ENCODE data around the gene SPDYC.
"Not testable (repeated sequence)": the region's sequence is repeated elsewhere in the genome, so short reads cannot be mapped to it uniquely, and the experiment has no call there.

The SPDYC gene

DNA sequence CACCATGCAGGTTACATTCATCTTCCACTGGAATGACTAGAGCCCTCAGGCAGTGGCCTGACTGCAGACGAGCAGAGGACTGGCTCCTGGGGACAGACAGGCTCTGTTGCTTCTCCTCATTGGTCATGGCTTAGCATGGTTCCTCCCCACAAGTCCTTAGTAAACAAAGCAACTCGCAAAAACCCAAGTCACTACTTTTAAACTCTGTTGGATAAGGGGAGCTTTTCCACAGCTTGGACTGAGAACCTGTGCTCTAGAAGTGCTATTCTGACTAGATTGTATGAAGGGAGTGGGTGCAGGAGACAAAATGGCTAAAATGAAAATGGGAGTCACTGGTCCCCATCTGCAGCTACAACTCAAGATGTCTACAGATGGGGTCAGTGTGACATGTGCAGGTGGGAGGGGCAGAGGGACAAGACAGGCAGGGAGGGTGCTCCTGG, 4.6 kb downstream of the SPDYC start:
- DNase-seq, result not testable (repeated sequence)

DNA sequence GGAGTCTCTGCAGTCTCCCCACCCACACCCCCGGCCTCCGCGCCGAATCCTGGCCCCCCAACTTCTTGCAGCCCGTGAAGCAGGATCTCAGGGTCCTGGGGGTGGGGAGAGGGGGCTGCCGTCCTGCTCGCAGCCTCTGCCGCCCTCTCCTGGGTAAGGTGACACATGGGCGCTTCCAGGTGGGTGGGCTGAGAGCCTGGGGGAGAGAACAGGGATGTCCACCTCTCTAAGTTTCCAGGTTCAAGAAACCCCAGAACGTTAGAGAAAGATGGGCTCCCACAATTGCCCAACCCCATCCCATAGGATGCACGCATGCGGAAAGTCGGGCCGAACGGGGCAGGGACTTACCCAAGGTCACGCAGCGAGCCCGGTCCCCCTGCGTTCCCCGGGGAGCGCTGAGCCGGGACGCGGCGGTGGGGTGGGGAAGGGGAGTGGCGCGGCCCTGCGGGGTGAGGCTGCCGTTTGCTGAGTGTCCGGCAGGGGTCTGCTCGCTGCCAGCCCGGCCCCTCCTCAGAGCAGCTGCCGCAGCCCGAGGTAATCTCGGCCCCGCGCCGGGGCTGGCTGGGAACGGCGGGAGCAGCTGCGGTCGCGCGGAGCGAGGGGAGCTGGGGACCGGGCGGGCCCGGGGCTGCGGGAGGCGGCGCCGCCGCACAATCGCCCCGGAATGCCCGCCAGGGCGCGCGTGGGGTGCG, 11.0 kb downstream of the SPDYC start:
- no peak for DNase-seq

DNA sequence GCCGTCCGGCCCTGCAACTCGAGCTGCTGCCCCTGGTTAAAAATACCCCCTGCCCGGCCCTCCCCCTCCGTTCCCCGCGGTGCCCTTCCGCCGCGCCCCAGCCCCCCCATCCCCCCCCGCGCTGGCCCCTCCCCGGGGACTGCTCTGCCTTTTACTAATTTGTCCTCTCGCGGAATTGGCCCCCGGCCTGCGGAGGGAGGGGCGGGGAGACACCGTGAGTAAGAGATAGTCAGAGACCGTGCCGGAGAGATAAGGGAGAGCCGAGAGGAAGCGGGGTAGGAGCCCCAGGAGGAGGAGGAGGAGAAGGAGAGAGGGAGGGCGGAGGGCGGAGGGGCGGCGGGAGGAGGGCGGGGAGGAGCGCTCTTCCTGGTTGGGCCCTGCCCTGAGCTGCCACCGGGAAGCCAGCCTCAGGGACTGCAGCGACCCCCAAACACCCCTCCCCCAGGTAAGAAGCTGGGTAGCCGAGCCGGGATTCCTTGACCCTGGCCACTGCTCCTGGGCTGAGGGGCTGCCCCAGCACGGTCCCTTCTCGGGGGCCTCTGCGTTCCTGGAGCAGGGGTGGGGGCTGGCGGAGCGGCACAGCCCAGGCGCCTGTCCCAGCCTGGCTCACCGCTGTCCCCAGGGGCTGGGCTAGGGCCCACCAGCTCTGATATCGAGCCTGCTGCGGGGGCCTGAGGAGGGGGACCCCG, 11.7 kb downstream of the SPDYC start, which contains the start of gene CAPN1:
TSS of gene CAPN1 (plus strand) at position 360 of the 689 bp plus-strand sequence. CDS start 774 bp downstream, outside the sequence.
- no peak for DNase-seq

DNA sequence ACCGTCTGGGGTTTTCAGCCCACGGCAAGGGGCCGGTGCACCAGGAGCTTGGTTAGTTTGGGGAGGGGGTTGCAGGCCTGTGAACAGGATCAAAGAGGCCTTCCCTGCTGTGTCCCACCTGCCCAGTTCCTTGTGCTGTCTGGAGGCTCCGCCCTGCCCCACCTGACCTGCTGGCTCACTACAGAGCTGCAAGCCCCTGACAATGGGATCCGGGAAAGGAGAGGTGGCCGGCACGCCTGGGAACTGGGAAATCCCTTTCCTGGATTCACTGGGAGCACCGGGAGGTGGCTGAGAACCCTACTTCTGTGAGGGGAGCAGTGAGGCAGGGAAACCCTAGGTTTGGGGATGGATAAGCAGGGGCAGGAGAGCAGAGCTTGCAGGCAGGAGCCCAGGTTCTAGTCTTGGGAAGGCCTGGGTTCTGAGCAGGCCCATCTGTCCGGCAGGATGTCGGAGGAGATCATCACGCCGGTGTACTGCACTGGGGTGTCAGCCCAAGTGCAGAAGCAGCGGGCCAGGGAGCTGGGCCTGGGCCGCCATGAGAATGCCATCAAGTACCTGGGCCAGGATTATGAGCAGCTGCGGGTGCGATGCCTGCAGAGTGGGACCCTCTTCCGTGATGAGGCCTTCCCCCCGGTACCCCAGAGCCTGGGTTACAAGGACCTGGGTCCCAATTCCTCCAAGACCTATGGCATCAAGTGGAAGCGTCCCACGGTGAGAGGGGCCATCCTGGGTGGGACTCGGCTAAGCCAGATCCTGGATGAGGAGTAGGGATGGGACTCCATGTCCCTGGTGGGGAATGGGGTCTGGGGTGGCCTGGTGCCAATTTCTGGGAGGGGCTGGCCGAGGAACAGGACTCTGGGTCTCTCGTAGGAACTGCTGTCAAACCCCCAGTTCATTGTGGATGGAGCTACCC, 12.5 kb downstream of the SPDYC start:
- DNase-seq, result no peak

DNA sequence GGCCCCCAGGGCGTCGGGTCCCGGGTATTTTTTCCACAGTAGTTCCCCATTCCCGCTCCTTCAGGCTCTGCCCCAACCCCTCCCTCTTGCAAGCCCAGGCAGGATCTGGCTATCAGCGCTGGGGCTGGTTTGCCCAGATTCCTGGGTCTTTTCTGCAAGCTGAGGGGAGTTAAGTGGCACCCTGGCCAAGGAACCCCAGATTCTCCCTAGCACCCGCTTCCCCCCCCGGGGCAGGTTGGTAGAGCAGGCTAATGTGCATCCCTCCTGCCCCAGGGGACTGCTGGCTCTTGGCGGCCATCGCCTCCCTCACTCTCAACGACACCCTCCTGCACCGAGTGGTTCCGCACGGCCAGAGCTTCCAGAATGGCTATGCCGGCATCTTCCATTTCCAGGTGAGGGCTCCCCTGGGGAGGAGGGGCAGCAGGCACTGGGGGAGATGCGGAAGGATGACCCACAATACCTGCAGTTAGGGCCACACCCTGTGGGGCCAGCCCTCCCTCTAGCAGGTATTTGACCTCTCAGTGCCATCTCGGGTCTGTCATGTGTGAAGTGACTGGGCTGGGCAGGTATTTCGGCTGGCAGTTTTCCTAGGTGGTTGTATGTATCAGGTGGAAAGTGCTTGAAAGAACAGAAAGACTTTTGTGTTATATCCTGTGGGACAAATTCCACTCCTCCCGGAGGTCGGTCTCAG, 13.3 kb downstream of the SPDYC start:
- no peak for DNase-seq

DNA sequence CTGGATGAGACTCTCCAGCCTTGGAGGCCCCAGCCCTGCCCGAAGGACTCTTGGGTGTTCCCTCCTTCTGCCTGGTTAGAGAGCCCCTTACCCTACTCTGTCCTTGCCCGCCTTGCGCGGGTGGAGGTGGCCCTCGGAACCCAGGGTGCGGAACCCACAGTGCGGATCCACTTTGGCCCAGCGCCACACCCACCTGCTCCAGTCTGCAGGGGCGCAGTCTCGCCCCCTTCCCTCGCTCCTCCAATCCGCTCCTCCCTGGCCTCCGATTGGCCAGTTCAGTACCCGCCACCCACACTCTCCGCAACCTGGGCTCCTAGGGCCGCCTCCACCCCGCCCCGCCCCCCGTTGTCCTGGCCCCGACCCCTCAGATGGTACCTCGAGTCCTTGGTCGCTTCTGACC, 14.1 kb downstream of the SPDYC start:
- no peak for DNase-seq

DNA sequence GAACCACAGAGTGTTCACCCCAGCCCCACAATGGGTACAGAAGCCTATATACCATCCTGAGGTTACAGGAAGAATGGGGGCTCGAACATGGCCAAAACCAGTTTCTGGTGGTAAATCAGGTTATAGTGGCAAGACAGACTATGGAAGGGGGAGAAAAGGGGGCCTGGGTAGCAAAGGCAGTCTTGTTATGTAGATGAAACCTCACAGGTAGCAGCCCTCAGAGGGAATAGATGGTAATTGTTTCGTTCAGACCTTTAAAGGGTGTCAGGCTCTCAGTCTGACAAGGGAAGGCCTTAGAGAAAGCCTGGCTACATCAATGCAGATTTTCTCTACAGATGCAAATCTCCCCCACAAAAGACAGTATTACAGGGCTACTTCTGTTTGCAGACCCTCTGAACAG, 15.1 kb downstream of the SPDYC start:
- no peak for DNase-seq

DNA sequence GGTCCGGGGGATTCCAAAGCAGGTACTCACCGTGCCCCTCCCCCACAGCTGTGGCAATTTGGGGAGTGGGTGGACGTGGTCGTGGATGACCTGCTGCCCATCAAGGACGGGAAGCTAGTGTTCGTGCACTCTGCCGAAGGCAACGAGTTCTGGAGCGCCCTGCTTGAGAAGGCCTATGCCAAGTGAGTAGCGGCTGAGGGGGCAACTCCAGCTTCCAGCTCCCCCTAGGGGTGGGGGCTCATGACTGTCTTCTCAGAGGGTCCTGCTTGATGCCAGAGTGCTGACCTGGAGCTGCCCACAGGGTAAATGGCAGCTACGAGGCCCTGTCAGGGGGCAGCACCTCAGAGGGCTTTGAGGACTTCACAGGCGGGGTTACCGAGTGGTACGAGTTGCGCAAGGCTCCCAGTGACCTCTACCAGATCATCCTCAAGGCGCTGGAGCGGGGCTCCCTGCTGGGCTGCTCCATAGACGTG, 15.9 kb downstream of the SPDYC start:
- DNase-seq, result no peak

DNA sequence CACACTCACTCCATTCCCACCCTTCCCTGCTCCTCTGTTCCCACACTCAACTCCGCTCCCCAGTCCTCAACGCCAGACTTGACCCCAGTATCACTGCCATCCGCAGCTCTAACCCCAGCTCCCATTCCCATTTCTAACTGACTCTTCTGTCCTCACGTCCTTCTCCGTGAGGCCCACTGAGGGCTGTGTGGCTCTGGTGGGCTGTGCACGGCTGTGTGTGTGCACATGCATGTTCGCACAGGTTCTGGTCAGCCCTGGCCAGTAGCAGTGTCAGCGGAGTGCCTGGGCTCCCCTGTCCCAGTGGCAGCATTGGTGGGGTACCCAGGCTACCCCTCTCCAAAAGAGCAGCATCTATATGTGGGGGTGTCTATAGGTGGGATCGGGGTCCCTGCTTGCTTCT, 16.7 kb downstream of the SPDYC start:
- DNase-seq, result no peak

DNA sequence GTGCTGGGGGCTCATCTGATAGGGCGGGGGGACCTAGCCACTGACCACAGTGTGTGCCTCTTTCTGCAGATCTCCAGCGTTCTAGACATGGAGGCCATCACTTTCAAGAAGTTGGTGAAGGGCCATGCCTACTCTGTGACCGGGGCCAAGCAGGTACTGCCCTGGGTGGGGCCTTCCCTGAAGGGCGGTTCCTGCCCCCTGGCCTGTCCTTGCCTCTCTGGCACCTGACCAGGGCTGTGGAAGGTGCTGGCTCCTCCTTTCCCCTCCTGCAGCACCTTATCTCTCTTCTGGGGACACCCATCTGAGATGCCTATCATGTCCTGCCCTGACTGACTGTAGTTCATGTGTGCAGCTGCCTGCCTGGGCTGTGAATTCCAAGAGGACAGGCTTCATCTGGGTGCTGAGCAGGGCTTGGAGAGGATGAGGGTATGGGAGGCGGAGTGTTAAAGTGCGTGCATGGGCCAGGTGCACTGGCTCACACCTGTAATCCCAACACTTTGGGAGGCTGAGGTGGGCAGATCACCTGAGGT, 17.2 kb downstream of the SPDYC start:
- no peak for DNase-seq

DNA sequence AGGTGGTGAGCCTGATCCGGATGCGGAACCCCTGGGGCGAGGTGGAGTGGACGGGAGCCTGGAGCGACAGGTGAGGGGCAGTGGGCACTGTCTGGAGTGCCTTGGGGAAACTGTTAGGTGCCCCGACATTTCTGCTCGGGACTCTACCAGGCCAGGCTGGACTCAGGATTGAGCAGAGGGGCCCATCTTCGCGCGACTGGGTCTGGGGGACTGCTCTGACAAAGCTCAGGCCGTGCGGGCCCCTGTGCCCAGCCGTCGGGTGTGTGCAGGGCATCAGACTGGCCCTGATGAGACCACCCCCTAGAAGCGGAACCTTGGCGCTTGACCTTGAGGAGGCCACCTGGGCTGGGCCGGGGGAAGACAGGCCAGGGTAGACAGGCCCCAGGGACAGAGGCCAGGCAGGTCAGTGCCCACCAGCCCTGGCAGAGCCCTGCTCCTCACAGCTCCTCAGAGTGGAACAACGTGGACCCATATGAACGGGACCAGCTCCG, 18.0 kb downstream of the SPDYC start:
- DNase-seq, result no peak

DNA sequence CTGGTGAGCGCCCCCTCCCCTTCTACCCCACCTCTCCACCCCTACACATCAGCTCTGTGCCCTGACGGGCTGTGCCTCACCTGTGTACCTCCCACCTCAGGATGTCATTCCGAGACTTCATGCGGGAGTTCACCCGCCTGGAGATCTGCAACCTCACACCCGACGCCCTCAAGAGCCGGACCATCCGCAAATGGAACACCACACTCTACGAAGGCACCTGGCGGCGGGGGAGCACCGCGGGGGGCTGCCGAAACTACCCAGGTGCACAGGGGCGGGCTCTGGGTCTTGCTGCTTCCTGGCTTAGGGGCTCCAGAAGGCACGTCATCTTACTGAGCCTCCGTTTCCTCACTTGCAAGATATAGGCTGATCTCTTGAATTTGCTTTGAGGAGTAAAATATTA, 18.5 kb downstream of the SPDYC start:
- DNase-seq, result no peak

DNA sequence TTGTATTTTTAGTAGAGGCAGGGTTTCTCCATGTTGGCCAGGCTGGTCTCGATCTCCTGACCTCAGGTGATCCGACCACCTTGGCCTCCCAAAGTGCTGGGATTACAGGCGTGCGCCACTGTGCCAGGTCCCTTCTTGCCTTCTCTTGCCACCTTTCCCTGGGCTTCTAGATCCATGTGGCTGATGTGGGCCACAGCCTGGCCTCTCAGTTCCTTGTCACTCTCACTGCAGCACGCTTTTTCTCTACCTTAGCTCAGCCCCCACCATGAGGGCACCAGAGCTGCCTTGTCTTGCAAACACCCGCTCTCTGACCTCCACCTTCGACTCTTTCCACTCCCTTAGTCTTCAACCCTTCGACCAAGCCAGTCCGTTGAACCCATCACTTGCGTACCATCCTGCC, 19.2 kb downstream of the SPDYC start:
- no peak for DNase-seq

DNA sequence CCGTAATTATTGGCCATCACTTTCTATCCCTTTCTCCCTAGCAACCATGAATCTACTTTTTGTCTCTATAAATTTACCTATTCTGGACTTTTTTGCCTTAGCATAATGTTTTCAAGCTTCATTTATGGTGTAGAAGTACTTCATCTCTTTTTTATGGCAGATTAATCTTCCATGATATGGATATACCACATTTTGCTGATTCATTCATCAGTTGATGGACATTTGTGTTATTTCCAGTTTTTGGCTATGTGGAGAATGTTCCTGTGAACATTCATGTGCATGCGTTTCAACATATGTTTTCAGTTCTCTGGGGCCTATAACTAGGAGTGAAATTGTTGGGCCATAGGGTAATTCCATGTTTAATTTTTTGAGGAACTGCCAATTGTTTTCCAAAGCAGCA, 24.5 kb downstream of the SPDYC start:
- DNase-seq, result no peak

DNA sequence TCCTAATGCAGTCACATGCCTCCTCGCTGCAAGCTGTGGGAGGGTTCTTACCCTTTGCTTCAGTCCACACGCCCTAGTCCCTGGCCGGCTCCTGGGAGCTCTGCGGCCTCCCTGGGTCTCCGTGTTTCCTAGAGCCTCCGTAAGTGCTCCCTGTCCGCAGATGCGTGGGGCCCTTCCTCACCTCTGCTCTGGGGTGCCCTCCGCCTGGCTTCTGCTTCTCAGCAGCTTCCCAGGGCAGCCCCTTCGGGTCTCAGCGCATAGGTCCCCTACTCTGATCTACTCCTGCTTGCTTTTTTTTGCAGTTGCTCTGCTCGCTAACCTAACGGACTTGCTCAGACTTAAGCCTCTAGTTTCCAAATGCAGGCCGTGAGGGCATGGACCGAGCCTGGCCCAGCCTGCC, 34.1 kb downstream of the SPDYC start:
- no peak for DNase-seq

DNA sequence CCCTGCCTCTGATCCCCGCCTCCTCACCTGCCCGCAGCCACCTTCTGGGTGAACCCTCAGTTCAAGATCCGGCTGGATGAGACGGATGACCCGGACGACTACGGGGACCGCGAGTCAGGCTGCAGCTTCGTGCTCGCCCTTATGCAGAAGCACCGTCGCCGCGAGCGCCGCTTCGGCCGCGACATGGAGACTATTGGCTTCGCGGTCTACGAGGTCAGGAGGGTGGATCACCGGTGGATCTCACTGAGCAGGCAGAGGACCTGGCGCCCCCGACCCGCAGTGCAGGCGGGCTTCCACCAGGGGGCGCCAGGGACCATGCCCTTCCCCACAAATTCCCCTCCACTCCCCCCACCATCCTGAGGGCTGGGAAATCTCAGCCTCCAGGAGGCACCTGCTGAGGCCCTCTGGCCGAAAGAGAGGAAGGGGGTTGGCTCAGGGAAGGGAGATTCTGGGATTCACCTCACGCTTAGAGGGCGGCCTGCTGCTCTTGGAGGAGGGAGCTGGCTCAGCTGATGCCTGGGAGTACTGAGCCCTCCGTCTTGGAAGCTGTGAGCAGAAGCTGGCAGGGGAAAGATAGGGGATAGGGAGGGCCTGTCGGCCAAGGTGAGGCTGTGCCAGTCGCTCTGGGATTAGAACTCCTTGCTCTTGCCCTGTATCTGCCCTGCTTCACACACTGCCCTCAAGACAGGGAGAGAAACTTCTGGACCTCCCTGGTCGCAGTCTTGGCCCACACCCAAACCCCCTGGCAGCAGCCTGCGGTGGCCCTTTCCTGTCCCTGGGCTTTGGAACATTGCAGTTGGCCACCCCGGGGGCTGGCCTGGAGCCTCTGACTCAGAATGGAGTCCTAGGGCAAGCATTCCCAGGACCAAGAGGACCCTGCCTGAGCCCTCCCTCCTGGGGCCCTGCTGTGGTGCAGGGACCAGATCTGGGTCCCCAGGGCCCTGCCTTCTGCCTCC, 34.9 kb downstream of the SPDYC start:
- no peak for DNase-seq

DNA sequence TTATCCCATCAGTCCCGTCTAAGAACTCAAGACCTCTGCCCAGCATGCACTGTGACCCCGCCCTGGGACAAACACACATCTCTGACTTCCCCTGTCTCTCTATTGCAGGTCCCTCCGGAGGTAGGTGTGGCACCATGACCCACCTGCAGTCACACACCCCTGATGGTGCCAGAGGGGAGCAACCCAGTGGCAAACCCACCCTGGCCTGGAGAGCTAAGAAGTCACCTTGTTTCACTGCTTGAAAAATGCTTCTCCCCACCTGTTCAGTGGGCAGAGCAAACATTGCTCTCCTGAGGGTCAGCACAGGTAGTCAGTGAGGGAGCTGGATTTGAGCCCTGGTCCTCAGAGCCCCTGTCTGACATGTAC, 35.6 kb downstream of the SPDYC start:
- DNase-seq, result no peak

DNA sequence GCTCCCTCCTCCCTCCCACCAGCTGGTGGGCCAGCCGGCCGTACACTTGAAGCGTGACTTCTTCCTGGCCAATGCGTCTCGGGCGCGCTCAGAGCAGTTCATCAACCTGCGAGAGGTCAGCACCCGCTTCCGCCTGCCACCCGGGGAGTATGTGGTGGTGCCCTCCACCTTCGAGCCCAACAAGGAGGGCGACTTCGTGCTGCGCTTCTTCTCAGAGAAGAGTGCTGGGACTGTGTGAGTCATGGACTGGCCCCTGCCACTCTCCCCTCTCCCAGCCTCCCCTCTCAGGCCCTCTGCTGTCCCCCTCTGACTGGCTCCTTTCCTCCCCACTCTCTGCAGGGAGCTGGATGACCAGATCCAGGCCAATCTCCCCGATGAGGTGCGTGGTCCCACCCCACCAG, 36.4 kb downstream of the SPDYC start:
- DNase-seq, result no peak

DNA sequence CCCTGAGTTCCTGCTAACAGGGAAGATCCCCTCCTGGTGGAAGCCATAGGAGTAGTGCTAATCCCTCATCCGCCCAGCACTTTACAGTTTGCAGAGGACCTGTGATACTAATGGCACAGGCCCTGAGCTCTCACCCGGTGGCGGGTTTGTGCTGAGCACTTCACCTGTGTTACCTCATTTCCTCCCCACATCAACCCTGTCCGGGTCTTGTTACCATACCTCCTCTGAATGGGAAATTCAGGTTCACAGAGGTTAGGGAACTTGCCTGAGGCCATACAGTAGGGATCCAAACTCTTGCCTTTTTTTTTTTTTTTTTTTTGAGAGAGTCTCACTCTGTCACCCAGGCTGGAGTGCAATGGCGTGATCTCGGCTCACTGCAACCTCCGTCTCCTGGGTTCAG, 36.9 kb downstream of the SPDYC start:
- no peak for DNase-seq

DNA sequence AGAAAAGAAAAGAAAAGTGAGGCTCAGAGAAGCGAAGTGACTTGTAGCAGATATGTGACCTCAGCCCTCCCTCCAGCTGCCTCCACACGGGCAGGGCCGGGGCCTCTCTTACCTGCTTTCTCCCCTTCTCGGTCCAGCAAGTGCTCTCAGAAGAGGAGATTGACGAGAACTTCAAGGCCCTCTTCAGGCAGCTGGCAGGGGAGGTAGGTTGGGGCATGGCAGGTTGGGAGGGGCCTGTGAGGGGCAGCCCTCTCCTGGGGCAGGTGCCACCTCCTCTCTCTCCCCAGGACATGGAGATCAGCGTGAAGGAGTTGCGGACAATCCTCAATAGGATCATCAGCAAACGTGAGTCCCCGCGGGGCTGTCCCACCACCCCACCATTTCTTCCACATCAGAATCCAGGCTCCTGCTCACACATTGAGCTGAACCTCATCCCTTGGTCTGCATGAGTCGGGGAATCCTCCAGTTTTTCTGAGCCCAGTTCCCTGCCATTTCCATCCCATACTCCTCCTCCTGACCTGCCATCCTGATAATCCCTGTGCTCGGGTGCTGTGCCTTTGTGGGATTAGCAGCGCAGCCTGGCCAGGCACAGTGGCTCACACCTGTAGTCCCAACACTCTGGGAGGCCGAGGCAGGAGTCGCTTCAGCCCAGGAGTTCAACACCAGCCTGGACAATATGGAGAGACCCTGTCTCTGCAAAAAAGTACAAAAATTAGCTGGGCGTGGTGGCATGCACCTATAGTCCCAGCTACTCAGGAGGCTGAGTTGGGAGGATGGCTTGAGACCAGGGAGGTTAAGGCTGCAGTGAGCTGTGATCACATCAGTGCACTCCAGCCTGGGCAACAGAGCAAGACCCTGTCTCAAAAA, 38.1 kb downstream of the SPDYC start:
- DNase-seq, result no peak

Measured in NCI-H2107 (cell line).